Activated T-cell treated with anti-CD3 and anti-CD28 coated beads for 4 hours (primary cell): ENCODE results near the gene SH2D4B.

Source experiments
- DNase-seq: peaks from one replicate; pipeline ENCODE4 v3.0.0-alpha.2; 2020

Gene SH2D4B

GRCh38 chr10:80648106-80648505 lies 110.4 kb downstream of the SH2D4B start:
- DNase-seq: no peak

DNA sequence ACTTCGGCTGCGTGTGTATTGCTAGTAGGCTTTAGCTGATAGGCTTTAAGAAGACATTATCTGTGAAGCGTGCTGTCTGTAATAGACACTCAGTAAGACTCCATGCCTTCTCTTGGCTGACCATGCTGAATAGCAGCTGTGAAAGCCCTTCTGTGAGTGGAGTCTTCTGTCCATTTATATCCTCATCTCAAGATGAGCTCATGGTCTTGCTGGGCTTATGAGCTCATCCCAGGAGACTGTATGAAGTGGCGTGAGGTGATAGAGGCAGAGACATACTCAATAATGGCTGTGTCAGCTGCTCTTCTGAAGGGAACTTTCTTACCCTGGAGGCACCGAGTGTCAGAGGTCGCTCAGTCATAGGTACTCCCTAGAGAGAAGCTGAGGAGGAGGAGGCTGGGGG lies 111.5 kb downstream of the SH2D4B start:
- DNase-seq: no peak

- no peak for DNase-seq
Measured at GRCh38 chr10:80655898-80656297, 118.2 kb downstream of the SH2D4B start.

DNA sequence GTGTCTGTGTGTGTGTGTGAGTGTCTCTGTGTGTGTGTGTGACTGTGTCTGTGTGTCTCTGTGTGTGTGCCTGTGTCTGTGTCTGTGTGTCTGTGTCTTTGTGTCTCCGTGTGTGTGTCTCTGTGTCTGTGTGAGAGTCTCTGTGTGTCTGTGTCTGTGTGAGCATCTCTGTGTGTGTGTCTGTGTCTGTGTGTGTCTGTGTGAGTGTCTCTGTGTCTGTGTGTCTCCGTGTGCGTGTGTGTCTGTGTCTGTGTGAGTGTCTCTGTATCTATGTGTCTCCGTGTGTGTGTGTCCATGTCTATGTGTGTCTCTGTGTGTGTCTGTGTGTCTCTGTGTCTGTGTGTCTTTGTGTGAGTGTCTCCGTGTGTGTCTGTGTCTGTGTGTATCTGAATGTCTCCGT lies 120.4 kb downstream of the SH2D4B start:
- no peak for DNase-seq

DNA sequence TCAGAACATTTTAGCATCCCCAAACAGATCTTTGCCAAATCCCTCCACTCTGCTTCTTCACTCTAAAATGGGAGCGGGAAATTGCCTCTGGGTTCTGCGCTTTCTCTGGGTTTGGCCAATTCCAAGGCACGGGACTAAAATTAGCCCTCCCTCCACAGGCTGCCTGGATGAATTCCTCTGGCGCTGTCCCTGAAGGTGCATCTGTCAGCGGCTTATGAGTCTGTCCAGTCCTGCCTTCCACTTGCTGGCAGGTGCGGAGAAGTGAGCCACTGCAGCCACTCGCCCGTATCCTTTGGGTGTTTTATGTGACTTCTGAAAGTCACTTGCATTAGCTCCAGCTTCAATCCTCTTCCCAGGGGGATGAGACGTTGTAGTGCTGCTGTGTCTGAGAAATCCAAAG lies 121.6 kb downstream of the SH2D4B start:
- DNase-seq: no peak

DNA sequence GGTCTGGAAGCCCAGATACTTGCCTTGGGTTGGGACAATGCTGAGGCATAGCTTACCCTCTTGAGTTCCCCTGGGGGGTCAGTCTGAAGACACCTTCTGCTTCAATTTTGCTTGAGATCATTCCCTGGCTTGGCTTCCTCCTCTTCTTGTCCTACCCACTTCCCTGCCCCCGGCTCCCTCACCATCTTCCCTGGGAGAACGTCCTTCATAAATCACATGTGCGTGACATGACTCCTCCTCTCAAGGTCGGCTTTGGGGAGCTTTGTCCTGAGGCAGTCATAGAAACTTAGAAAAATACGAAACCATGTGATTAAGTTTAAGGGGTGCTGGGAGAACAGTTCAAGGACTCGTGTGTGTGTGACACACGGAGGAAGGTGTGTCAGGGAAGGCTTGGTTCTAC lies 122.6 kb downstream of the SH2D4B start:
- no peak for DNase-seq

- no peak for DNase-seq
Measured at GRCh38 chr10:80660736-80661135, 123.0 kb downstream of the SH2D4B start.

DNA sequence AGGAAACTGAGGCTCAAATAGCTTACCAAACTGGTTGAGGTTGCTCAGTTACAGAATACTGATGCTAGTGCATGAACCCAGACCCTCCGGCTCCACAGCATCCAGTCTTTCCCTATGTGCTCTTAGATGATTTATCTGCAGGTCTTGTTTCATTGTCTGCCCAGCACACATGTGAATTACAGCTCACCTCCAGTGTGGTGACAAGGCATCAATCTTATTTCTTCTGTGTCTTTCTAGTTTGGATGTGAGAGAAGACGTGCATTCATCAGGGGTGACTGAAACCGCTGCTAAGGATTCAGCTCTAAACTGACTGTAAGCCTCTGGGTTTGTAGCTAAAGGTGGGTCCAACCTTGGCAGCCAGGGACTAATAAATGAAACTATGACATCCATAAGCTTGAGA lies 123.8 kb downstream of the SH2D4B start:
- DNase-seq: no peak

GRCh38 chr10:80662429-80663261 lies 124.9 kb downstream of the SH2D4B start:
- peak; percentile 61 for DNase-seq

DNA sequence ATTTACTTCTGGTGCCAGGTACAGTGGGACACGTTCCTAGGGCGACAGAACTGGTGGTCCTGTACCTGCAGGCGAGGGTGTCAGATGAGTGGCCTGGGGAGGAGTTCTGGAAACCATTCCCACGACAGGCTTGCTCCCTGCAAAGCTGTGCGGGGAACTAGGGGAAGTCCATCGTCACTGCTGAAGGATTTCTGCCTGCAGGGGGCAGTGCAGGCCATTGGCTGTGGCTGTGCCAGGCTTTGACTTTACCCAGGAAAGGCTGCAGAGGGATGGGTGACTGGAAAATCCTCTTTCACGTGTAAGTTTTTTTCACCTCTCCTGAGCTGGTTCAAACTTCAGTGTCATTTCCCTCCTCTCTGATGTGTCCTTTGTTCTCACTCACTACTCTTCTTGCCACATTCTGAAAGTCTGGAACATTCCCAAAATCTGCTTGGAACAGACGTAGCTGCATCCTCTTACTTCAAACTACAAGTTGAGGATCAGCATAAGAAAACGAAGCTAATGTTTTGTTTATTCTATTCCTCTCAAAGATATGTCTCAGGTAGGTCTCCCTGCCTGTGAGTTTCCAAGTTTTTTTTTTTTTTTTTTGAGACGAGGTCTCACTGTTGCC lies 126.5 kb downstream of the SH2D4B start:
- DNase-seq: peak; percentile 15

GRCh38 chr10:80669485-80669884 lies 131.8 kb downstream of the SH2D4B start:
- DNase-seq: no peak

- DNase-seq: no peak
Measured at GRCh38 chr10:80670774-80671173, 133.1 kb downstream of the SH2D4B start.

DNA sequence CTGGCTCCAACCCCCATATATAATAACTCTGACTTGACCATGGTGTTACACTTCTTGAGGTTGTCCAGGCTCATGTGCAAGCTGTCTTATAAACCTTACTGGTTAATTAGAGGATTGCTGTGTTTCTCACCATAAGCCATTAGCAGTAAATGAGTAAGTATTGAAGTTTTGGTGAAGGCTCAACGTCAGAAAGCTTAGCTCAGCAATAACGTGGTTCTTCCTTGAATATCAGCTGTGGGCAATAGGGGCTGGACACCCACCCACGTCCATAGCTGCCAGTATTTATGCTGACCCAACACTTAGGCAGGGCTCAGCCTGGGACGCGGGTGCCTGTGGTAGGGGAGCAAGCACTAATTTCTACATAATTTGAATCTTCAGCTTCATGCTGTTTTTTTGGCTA lies 134.1 kb downstream of the SH2D4B start:
- no peak for DNase-seq

GRCh38 chr10:80672613-80673012 lies 134.9 kb downstream of the SH2D4B start:
- no peak for DNase-seq

DNA sequence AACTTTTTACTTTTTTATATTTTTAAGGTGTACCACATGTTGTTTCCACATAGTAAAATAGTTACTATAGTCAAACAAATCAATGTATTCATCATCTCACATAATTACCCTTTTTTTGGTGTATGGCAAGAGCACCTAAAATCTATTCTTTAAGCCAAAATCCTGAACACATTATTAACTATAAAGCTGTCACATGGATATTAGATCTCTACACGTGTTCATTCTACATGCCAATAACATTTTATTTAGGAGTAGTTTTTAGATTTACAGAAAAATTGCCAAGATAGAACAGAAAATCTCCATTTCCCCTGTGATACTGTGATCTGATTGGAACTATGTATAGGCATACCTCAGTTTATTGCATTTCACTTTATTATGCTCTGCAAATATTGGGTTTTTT lies 137.1 kb downstream of the SH2D4B start:
- no peak for DNase-seq

DNA sequence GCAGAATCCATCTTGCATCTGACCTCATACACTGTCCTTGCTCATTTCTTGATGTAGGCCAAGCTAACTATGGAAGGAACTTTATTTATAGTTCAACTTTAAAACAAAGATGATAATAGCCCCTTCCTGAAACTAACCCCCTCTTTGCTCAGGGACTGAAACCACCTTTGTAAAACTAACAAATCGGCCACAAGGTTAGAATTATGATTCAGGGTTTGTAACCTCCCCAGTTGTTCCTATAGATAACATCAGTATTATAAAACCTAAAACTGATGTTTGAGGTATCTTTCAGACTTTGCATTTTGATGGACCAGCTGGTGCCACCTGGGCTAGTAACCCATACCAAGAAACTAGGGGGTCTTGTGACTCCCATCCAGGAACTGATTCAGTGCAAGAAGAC lies 143.4 kb downstream of the SH2D4B start:
- no peak for DNase-seq

DNA sequence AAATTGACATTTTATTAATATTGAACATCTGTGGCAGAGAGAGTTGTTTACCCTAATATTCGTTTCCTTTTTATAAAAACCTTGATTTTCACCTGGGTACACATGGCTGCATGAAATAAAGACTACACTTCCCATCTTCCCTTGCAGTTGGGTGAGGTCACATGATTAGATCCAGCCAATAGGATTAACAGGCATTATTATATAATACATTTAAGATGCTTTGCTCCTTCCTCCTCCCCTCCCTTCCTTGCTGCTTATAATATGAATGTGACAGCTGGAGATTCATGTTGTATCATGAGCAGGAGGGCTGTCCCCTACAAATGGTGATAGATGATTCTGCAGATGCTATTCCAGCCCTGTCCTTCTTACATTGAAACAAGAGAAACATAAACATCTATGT lies 146.6 kb downstream of the SH2D4B start:
- no peak for DNase-seq

DNA sequence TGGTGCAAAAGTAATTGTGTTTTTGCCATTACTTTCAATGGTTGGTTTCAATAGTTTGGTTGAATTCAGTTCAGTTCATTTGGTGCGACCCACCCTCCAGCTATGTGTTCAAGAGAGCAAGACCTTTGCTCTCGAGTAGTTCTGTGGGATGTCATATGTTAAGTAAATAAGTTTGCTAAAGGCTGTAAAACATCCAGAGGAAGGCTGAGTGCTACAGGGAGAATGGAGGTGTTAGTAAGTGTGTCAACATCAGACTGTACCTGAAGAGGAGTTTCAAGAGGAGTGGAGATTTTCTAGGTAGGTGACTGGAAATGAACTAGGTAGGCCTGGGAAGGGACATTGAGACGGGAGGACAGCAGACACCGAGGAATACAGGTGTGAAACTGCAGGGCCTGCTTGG lies 147.7 kb downstream of the SH2D4B start:
- no peak for DNase-seq

- DNase-seq: no peak
Measured at GRCh38 chr10:80686734-80687475, 149.2 kb downstream of the SH2D4B start.

- DNase-seq: no peak
Measured at GRCh38 chr10:80687476-80687789, 149.7 kb downstream of the SH2D4B start.

- no peak for DNase-seq
Measured at GRCh38 chr10:80690434-80690833, 152.7 kb downstream of the SH2D4B start.

DNA sequence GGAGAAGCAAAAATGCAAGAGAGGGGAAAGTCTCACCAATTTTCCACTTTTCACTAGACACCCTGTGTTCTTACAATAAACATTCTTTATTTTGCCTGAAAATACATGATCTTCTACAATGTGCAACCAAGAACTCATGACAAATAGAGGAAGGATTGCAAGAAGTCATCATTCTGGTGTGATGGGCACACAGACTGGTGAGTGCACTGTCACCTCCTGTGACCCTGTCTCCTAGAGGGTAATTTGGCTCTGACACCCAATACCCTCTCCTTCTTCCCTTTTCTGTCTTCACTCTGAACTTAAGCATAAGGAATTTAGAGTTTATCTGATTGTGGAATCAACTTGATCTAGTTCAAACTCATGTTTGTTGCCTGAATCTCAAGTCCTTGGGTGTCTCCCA lies 153.7 kb downstream of the SH2D4B start:
- no peak for DNase-seq

GRCh38 chr10:80693565-80693964 lies 155.9 kb downstream of the SH2D4B start:
- DNase-seq: no peak

DNA sequence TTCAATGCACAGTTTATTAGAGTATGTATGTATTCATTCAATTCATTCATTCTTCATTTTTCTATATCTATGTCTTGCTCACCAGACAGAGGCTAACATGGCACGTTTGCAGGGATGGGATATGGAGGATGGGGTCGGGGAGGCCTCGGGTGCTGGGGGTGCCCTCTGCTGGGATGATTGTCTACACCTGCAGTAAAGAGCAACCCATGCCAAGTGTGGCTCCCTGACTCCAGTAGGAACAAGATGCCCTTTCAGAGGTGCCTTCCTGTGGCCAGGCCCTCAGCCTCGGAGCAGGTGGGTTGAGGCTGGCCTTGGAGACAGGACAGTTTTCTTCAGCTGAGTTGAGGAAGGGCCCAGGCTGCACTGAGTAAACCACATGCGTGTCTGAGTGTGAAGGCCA lies 157.2 kb downstream of the SH2D4B start:
- DNase-seq: no peak
